ENCODE data around the gene ZFP91.

DNA sequence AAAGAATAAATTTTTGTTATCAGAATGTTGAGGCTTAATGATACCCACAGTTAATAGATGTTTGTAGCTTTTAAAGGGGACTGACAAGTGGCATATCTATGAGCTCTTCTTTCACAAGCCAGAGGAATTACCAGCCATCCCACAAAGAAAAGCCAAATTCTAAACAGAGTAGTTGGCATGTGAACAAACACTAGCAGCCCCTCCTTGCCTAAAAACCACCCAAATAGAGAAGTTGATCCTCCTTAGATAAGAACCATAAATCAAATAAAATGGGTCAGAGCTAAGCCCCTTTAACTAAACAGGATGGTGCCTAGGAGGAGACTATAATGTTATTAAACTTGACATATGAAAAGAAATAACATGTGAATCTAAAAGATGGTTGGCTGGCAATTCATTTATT lies 14.6 kb upstream of the ZFP91 start:
- TF ChIP-seq, protein P1, sequence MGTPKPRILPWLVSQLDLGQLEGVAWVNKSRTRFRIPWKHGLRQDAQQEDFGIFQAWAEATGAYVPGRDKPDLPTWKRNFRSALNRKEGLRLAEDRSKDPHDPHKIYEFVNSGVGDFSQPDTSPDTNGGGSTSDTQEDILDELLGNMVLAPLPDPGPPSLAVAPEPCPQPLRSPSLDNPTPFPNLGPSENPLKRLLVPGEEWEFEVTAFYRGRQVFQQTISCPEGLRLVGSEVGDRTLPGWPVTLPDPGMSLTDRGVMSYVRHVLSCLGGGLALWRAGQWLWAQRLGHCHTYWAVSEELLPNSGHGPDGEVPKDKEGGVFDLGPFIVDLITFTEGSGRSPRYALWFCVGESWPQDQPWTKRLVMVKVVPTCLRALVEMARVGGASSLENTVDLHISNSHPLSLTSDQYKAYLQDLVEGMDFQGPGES (IDR thresholded peaks at IDR 0.05; ENCODE audit: low read depth, low read length) = no peak
- TF ChIP-seq, protein P2, sequence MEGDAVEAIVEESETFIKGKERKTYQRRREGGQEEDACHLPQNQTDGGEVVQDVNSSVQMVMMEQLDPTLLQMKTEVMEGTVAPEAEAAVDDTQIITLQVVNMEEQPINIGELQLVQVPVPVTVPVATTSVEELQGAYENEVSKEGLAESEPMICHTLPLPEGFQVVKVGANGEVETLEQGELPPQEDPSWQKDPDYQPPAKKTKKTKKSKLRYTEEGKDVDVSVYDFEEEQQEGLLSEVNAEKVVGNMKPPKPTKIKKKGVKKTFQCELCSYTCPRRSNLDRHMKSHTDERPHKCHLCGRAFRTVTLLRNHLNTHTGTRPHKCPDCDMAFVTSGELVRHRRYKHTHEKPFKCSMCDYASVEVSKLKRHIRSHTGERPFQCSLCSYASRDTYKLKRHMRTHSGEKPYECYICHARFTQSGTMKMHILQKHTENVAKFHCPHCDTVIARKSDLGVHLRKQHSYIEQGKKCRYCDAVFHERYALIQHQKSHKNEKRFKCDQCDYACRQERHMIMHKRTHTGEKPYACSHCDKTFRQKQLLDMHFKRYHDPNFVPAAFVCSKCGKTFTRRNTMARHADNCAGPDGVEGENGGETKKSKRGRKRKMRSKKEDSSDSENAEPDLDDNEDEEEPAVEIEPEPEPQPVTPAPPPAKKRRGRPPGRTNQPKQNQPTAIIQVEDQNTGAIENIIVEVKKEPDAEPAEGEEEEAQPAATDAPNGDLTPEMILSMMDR (IDR thresholded peaks at IDR 0.05) = no peak
- no peak for TF ChIP-seq JUND (IDR thresholded peaks at IDR 0.05)
- TF ChIP-seq YY1 (IDR thresholded peaks at IDR 0.05; ENCODE audit: low read depth) = no peak
